ENCODE data around the gene DHODH. TPM values are rescaled to one million over a fixed set of nuclear protein-coding genes. Genes with fewer than 3 reads are reported as not detected.

DHODH gene
- total and polyA plus RNA-seq, 2 of the 8 experiments (the other 6 are each of a cell fraction or from before 2014, with no cell fraction given): 9.1 to 19.4 TPM

DNA sequence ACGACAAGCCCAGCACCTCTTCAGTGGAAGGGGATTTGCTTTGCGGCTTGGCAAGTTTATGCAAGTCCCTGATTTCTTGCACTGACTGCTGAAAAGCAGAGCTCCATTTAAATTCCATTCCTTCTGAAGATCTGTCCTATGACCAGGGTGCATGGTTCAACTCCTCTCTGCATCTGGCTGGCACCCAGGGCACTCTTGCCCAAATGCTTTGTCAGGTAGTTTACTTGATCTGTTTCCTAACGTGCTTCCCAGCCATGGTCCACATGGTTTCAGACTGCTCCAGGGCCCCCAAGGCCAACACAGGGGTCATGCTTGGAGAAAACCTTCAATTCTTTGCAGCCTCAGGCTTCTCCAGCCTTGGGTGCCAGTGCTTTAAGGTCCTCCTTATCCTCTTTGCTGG lies 34.5 kb downstream of the DHODH start:
- Histone ChIP-seq H3K4me3 (ENCODE audit: extremely low read depth in 1 of 4, insufficient read depth in 2 of 4, low read depth in 3 of 4, low read length in 4 of 4) (no peak overlapping the region), H3K4ac (replicated peaks; ENCODE audit: insufficient read length, low read depth, low read length) (no peak overlapping the region), H3K79me2 (ENCODE audit: control insufficient read depth in 1 of 2, insufficient read depth in 2 of 2, low read length in 2 of 2) (no peaks in the 10 kb centered on the region), H3K27me3 (replicated peaks in 1 of 4; ENCODE audit: control insufficient read depth in 3 of 4, extremely low read depth in 1 of 4, insufficient read depth in 3 of 4, low read length in 3 of 4) (no peaks in the 10 kb centered on the region), H3K9ac (replicated peaks in 1 of 4; ENCODE audit: extremely low read depth in 1 of 4, low read depth in 3 of 4, low read length in 3 of 4) (no peak overlapping the region; a peak in 1 of 7 replicates), H4K91ac (replicated peaks; ENCODE audit: insufficient read length, low read length) (no peak overlapping the region), H4K5ac (ENCODE audit: insufficient read length, low read depth, low read length) (no peak overlapping the region), H3K27ac (ENCODE audit: low read depth, low read length) (no peak overlapping the region), H2BK20ac (ENCODE audit: low read length) (no peak overlapping the region), H2BK120ac (replicated peaks; ENCODE audit: low read depth, low read length) (no peak overlapping the region), H2AK5ac (ENCODE audit: low read depth, low read length) (no peak overlapping the region), H3K23ac (ENCODE audit: insufficient read length) (no peak overlapping the region), H3K4me1 (replicated peaks in 1 of 4; ENCODE audit: control insufficient read depth in 3 of 4, insufficient read depth in 4 of 4, low read length in 3 of 4) (no peaks in the 10 kb centered on the region), H2BK5ac (ENCODE audit: low read depth, low read length) (no peak overlapping the region), H4K8ac (ENCODE audit: extremely low read depth, insufficient read depth, low read length) (no peak overlapping the region), H3K4me2 (ENCODE audit: insufficient read depth in 1 of 2, low read depth in 2 of 2, low read length in 2 of 2) (no peak overlapping the region), H4K20me1 (replicated peaks in 1 of 2; ENCODE audit: control insufficient read depth in 1 of 2, insufficient read depth in 2 of 2, low read length in 2 of 2) (no peaks in the 10 kb centered on the region), H3K9me3 (ENCODE audit: insufficient read depth in 2 of 2, low read depth in 1 of 2, low read length in 1 of 2) (no peaks in the 10 kb centered on the region), H2BK12ac (ENCODE audit: low read depth, low read length) (no peak overlapping the region), H3K36me3 (ENCODE audit: control insufficient read depth in 2 of 4, insufficient read depth in 4 of 4, low read length in 3 of 4) (no peaks in the 10 kb centered on the region), H2BK15ac (ENCODE audit: low read length) (no peak overlapping the region), H3K14ac (ENCODE audit: insufficient read length) (no peak overlapping the region), H3K56ac (replicated peaks; ENCODE audit: insufficient read length, low read depth, low read length) (no peak overlapping the region), H3K23me2 (ENCODE audit: low read depth, low read length) (no peaks in the 10 kb centered on the region), H3K79me1 (ENCODE audit: low read depth, low read length) (no peaks in the 10 kb centered on the region), H3K18ac (ENCODE audit: extremely low read depth, low read length) (no peak overlapping the region), H2AFZ (ENCODE audit: low read length) (no peak overlapping the region)
- no peak for FAIRE-seq
- 71% methylated on average over 3 of the region's 3 CpGs; no CpG with 5 or more reads in 1 of the 2 experiments for WGBS, 2 experiments (ENCODE audit: extremely low coverage in 1 of 2, insufficient coverage in 1 of 2, insufficient read length in 1 of 2, insufficient replicate concordance in 2 of 2, low coverage in 1 of 2, low lambda C conversion rate in 2 of 2, missing lambda C conversion rate in 1 of 2)
- POLR2A ChIA-PET (ENCODE audit: partially characterized antibody): no interaction called here
- no peak for DNase-seq (ENCODE audit: low read depth in 1 of 2, low spot score in 2 of 2)
- CTCF ChIA-PET (ENCODE audit: partially characterized antibody): no interaction called here
- TF ChIP-seq TBP (IDR thresholded peaks at IDR 0.05; ENCODE audit: low read depth, low read length): no peak
- TF ChIP-seq GTF2F1 (IDR thresholded peaks at IDR 0.05; ENCODE audit: borderline replicate concordance, low read depth, low read length): no peak
- TF ChIP-seq KDM5A (IDR thresholded peaks at IDR 0.05; ENCODE audit: low read length): no peak
- no peak for TF ChIP-seq EP300 (IDR thresholded peaks at IDR 0.05; ENCODE audit: borderline replicate concordance in 1 of 2, low read depth in 2 of 2, low read length in 2 of 2)
- TF ChIP-seq SRF (IDR thresholded peaks at IDR 0.05; ENCODE audit: low read depth, low read length): no peak
- TF ChIP-seq KDM1A (IDR thresholded peaks at IDR 0.05; ENCODE audit: borderline replicate concordance, low read length): no peak
- TF ChIP-seq TAF1 (IDR thresholded peaks at IDR 0.05; ENCODE audit: low read depth, low read length): no peak
- no peak for TF ChIP-seq CBX8 (IDR thresholded peaks at IDR 0.05; ENCODE audit: borderline replicate concordance, low read depth, low read length)
- no peak for TF ChIP-seq SAP30 (IDR thresholded peaks at IDR 0.05; ENCODE audit: insufficient read depth, insufficient replicate concordance, low read length)
- TF ChIP-seq CREB1 (IDR thresholded peaks at IDR 0.05): no peak
